OCI-LY3 (cell line): ENCODE results near the gene GSDME.

Source experiments
- H2AFZ ChIP-seq: fragments of 200-600, 300-600 bp; shearing (Covaris generic); 2 replicates; pipeline ENCODE4 v1.6.0; 2014; ENCODE audit warnings: antibody characterized with exemption, low read depth, low read length
- H3K27ac ChIP-seq: fragments of 200-600, 300-600 bp; sonication (generic); 2 replicates; pipeline ENCODE4 v1.5.1; 2014; ENCODE audit warnings: mild to moderate bottlenecking, low read length, moderate library complexity, mixed read lengths
- H3K27me3 ChIP-seq: fragments of 200-600, 300-600 bp; sonication (generic); 2 replicates; pipeline ENCODE4 v1.6.1; 2014; ENCODE audit warnings: low read depth, low read length, mixed read lengths
- H3K36me3 ChIP-seq: fragments of 200-600, 300-600 bp; sonication (generic); replicated peaks from 2 replicates; pipeline ENCODE3; 2014; ENCODE audit warnings: low read depth, low read length, mixed read lengths
- H3K4me1 ChIP-seq: fragments of 300-600, 200-600 bp; sonication (generic); 2 replicates; pipeline ENCODE4 v1.6.1; 2014; ENCODE audit warnings: low read length, mixed read lengths
- H3K4me2 ChIP-seq: fragments of 200-600, 300-600 bp; sonication (generic); 2 replicates; pipeline ENCODE4 v1.6.1; 2014; ENCODE audit warnings: low read length, mixed read lengths
- H3K4me3 ChIP-seq: fragments of 300-600, 200-600 bp; sonication (generic); 2 replicates; pipeline ENCODE4 v1.5.1; 2014; ENCODE audit warnings: antibody characterized with exemption, mild to moderate bottlenecking, low read length, moderate library complexity
- H3K79me2 ChIP-seq: fragments of 300-600, 200-600 bp; shearing (Covaris generic); 2 replicates; pipeline ENCODE4 v1.6.1; 2014; ENCODE audit warnings: mild to moderate bottlenecking, low read length, mixed read lengths
- H3K9ac ChIP-seq: fragments of 300-600, 200-600 bp; shearing (Covaris generic); 2 replicates; pipeline ENCODE4 v1.6.0; 2014; ENCODE audit warnings: mild to moderate bottlenecking, low read length, moderate library complexity
- H3K9me3 ChIP-seq: fragments of 200-600, 300-600 bp; shearing (Covaris generic); 2 replicates; pipeline ENCODE4 v1.6.1; 2014; ENCODE audit warnings: low read length, mixed read lengths; ENCODE audit not compliant: insufficient read depth
- H4K20me1 ChIP-seq: fragments of 200-600, 300-600 bp; sonication (generic); 2 replicates; pipeline ENCODE4 v1.6.1; 2016; ENCODE audit warnings: low read length, mixed read lengths; ENCODE audit not compliant: insufficient read depth
- EZH2phosphoT487 ChIP-seq: fragments of 200-600 bp; shearing (Covaris generic); IDR thresholded peaks from 2 replicates; pipeline ENCODE4 v1.6.1; 2018; ENCODE audit warnings: antibody characterized with exemption, mixed run types, low read depth
- TF ChIP-seq, protein P1 (sequence below): fragments of 200-600, 300-600 bp; sonication (generic); IDR thresholded peaks from 2 replicates; pipeline ENCODE4 v1.5.1; 2014; ENCODE audit warnings: antibody characterized with exemption, low read length, low read depth

The GSDME gene

DNA sequence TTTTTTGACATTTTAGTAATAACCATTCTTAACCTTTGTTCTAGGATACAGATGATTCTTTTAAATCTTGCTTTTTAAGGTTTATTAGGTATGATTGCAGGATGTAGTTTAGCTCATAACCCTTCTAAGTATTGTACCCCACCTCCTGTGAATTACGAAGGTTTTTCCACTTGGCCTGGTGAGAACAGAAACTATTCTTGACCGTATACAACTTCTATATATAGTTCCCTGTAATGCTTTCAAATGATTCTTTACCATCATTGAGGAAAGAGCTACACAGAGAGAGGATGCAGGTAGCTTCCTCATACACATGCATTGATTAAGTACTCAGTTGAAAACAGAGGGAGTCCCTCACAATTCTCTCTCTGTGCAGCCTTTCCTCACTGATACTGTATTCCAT lies 97.8 kb downstream of the GSDME start:
- Histone ChIP-seq H3K79me2 (no peaks in the 10 kb centered on the region), H2AFZ (no peak overlapping the region), H3K4me1 (peaks cover 7% of the 10 kb centered on the region), H3K27me3 (no peaks in the 10 kb centered on the region), H3K36me3 (no peaks in the 10 kb centered on the region), H3K9me3 (no peaks in the 10 kb centered on the region), H3K4me3 (no peak overlapping the region), H3K9ac (no peak overlapping the region), H3K4me2 (peak overlapping the region; percentile 12; the same call in 1 of the 2 replicates), H3K27ac (no peak overlapping the region), H4K20me1 (no peaks in the 10 kb centered on the region)
- TF ChIP-seq, protein P1, sequence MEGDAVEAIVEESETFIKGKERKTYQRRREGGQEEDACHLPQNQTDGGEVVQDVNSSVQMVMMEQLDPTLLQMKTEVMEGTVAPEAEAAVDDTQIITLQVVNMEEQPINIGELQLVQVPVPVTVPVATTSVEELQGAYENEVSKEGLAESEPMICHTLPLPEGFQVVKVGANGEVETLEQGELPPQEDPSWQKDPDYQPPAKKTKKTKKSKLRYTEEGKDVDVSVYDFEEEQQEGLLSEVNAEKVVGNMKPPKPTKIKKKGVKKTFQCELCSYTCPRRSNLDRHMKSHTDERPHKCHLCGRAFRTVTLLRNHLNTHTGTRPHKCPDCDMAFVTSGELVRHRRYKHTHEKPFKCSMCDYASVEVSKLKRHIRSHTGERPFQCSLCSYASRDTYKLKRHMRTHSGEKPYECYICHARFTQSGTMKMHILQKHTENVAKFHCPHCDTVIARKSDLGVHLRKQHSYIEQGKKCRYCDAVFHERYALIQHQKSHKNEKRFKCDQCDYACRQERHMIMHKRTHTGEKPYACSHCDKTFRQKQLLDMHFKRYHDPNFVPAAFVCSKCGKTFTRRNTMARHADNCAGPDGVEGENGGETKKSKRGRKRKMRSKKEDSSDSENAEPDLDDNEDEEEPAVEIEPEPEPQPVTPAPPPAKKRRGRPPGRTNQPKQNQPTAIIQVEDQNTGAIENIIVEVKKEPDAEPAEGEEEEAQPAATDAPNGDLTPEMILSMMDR = no peak
- no peak for TF ChIP-seq EZH2phosphoT487

DNA sequence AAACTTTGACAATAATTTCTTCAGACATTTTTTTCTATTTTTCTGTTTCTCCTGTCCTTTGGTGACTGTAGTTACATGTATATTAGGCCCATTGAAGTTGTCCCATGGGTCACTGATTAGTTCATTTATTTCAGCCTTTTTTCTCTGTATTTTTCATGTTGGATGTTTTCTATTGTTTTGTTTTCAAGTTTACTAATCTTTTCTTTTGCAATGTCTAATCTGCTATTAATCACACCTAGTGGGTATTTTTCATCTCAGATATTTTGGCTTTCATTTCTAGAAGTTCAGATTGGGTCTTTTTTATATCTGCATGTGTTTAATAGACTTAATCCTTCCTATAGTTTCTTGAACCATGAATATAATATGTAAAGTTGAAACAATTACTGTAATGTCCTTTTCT lies 99.3 kb downstream of the GSDME start:
- TF ChIP-seq EZH2phosphoT487 = no peak
- TF ChIP-seq, protein P1 = no peak
- Histone ChIP-seq H3K4me2 (no peak overlapping the region), H4K20me1 (no peaks in the 10 kb centered on the region), H3K4me1 (peaks cover 7% of the 10 kb centered on the region), H2AFZ (no peak overlapping the region), H3K79me2 (no peaks in the 10 kb centered on the region), H3K9ac (no peak overlapping the region), H3K27me3 (no peaks in the 10 kb centered on the region), H3K9me3 (no peaks in the 10 kb centered on the region), H3K36me3 (no peaks in the 10 kb centered on the region), H3K27ac (no peak overlapping the region), H3K4me3 (no peak overlapping the region)

DNA sequence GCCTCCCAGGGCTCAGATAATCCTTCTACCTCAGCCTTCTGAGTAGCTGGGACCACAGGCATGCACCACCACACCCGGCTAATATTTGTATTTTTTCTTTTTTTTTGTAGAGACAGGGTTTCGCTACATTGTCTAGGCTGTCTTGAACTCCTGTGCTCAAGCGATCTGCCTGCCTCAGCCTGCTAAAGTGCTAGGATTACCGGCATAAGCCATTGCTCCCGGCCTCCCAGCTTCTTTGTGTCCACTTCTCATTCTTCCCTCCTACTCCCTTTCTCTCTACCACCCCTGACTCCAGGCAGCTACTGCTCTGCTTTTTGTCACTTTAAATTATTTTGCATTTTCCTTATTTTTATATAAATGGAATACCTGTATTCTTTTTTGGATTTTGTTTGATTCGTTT lies 100.7 kb downstream of the GSDME start:
- Histone ChIP-seq H4K20me1 (no peaks in the 10 kb centered on the region), H3K79me2 (no peaks in the 10 kb centered on the region), H3K4me1 (peaks cover 7% of the 10 kb centered on the region), H3K9me3 (no peaks in the 10 kb centered on the region), H3K4me2 (no peak overlapping the region), H3K9ac (no peak overlapping the region), H3K27me3 (no peaks in the 10 kb centered on the region), H3K27ac (no peak overlapping the region), H2AFZ (no peak overlapping the region), H3K4me3 (no peak overlapping the region), H3K36me3 (no peaks in the 10 kb centered on the region)
- no peak for TF ChIP-seq EZH2phosphoT487
- TF ChIP-seq, protein P1 = no peak

DNA sequence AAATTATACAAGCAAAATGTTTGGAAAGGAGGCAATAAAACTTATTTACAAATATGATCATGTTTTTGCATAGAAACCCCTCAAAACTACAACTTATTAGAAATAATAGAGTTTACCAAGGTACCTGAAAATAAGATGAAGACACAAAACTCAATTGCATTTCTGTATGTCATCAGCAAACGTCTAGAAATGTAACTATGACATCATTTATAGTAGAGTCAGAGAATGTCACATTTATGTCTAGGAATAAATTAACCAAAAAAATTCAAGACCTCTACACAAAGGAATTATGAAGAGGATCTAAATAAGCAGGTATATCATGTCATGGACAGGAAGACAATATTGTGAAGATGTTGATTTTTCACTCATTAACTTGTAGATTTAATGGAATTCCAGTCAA lies 103.0 kb downstream of the GSDME start:
- Histone ChIP-seq H3K79me2 (no peaks in the 10 kb centered on the region), H4K20me1 (no peaks in the 10 kb centered on the region), H2AFZ (no peak overlapping the region)

More for the DNA sequence above, 103.0 kb downstream of the GSDME start:
- H3K9ac ChIP-seq = no peak overlapping the region
- no peaks in the 10 kb centered on the region for H3K27me3 ChIP-seq
- no peak overlapping the region for H3K4me2 ChIP-seq
- H3K9me3 ChIP-seq = no peaks in the 10 kb centered on the region
- no peaks in the 10 kb centered on the region for H3K36me3 ChIP-seq
- peaks cover 3% of the 10 kb centered on the region for H3K4me1 ChIP-seq
- TF ChIP-seq, protein P1 = no peak
- no peak for TF ChIP-seq EZH2phosphoT487
- H3K4me3 ChIP-seq = no peak overlapping the region
- no peak overlapping the region for H3K27ac ChIP-seq
